Neutrophil (primary cell): Measurements from ENCODE around the gene MERTK.

Experiments
- H3K27ac ChIP-seq: fragments of 200-600 bp; sonication (generic); 2 replicates; pipeline ENCODE4 v1.5.1; 2016; ENCODE audit warnings: mild to moderate bottlenecking, moderate library complexity
- H3K27me3 ChIP-seq: fragments of 200-600 bp; sonication (generic); 2 replicates; pipeline ENCODE4 v1.6.0; 2016; ENCODE audit warnings: mild to moderate bottlenecking
- H3K36me3 ChIP-seq: fragments of 200-600 bp; sonication (generic); 2 replicates; pipeline ENCODE4 v1.5.1; 2017
- H3K4me1 ChIP-seq, 2 experiments: fragments of 200-600 bp in 1 of 2; sonication (generic) in 1 of 2; 1 replicate in 1 of 2; 2 replicates in 1 of 2; pipeline versions ENCODE4 v1.5.1 to v1.6.1; 2013 to 2016; ENCODE audit warnings: low read depth in 1 of 2, low read length in 1 of 2, mild to moderate bottlenecking in 1 of 2, moderate library complexity in 1 of 2; ENCODE audit not compliant: control insufficient read depth in 1 of 2, insufficient read depth in 1 of 2
- H3K4me3 ChIP-seq, 2 experiments: fragments of 200-600 bp in 1 of 2; sonication (generic) in 1 of 2; 1 replicate in 1 of 2; 2 replicates in 1 of 2; pipeline ENCODE4 v1.5.1; 2013 to 2016; ENCODE audit warnings: low read depth in 1 of 2, low read length in 1 of 2, mild to moderate bottlenecking in 1 of 2, moderate library complexity in 1 of 2
- H3K9me3 ChIP-seq: fragments of 200-600 bp; sonication (generic); 2 replicates; pipeline ENCODE4 v1.5.1; 2016
- TF ChIP-seq, protein P1 (sequence below): fragments of 200-600 bp; sonication (generic); IDR thresholded peaks from 2 replicates; pipeline ENCODE4 v1.5.1; 2016; ENCODE audit warnings: antibody characterized with exemption

The MERTK gene

DNA sequence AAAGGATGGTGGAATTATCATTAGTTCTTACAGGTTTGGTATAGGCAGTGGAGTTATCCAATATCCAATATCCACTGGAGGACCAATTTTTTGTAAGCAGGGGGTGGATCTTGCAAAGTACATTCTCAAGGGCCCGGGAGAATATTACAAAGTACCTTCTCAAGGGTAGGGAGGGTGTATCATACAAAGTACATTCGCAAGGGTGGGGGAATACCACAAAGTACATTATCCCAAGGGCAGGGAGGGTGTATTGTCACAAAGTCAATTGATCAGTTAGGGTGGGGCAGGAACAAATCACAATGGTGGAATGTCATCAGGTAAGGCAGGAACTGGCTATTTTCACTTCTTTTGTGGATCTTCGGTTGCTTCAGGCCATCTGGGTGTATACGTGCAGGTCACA lies 101.4 kb downstream of the MERTK start:
- TF ChIP-seq, protein P1, sequence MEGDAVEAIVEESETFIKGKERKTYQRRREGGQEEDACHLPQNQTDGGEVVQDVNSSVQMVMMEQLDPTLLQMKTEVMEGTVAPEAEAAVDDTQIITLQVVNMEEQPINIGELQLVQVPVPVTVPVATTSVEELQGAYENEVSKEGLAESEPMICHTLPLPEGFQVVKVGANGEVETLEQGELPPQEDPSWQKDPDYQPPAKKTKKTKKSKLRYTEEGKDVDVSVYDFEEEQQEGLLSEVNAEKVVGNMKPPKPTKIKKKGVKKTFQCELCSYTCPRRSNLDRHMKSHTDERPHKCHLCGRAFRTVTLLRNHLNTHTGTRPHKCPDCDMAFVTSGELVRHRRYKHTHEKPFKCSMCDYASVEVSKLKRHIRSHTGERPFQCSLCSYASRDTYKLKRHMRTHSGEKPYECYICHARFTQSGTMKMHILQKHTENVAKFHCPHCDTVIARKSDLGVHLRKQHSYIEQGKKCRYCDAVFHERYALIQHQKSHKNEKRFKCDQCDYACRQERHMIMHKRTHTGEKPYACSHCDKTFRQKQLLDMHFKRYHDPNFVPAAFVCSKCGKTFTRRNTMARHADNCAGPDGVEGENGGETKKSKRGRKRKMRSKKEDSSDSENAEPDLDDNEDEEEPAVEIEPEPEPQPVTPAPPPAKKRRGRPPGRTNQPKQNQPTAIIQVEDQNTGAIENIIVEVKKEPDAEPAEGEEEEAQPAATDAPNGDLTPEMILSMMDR, result no peak
- H3K27me3 ChIP-seq, result no peaks in the 10 kb centered on the region

DNA sequence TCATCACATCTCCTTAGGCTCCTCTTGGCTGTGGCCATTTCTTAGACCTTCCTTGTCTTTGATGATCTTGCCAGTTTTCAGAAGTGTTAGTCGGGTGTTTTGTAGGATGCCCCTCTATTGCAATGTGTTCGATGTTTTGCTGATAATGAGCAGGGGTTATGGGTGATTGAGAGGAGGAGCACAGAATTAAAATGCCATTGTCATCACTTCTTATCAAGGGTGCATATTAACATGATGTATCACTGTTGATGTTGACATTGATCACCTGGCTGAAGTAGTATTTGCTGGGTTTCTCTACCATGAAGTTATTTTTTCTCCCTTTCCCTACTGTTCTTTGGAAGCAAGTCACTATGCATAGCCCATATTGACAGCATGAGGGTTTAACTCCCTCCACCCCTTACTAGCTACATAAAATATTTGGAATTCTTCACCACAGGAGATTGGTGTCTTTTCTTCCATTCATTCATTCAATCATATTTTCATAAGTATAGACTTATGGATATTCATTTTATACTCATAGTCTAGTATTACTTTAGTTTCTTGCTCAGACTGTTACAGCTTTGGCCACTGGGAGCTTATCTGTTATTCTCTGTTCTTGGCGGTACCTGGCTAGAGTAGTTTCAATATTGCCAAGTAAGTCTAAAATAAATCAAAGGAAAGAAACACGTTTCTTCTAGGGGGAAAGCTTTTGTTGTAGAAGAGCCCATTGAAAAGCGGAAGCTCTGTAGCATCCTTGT lies 102.2 kb downstream of the MERTK start:
- TF ChIP-seq, protein P1, result no peak
- H3K4me1 ChIP-seq, result peaks cover 45 to 51% of the 10 kb centered on the region in 2 experiments
- peak overlapping the region; percentile 74 for H3K27ac ChIP-seq

More for the DNA sequence above, 101.4 kb downstream of the MERTK start:
- H3K9me3 ChIP-seq, result no peaks in the 10 kb centered on the region
- H3K4me1 ChIP-seq, result peaks cover 37 to 43% of the 10 kb centered on the region in 2 experiments
- H3K4me3 ChIP-seq, result no peak overlapping the region
- H3K36me3 ChIP-seq, result no peaks in the 10 kb centered on the region
- no peak overlapping the region for H3K27ac ChIP-seq

DNA sequence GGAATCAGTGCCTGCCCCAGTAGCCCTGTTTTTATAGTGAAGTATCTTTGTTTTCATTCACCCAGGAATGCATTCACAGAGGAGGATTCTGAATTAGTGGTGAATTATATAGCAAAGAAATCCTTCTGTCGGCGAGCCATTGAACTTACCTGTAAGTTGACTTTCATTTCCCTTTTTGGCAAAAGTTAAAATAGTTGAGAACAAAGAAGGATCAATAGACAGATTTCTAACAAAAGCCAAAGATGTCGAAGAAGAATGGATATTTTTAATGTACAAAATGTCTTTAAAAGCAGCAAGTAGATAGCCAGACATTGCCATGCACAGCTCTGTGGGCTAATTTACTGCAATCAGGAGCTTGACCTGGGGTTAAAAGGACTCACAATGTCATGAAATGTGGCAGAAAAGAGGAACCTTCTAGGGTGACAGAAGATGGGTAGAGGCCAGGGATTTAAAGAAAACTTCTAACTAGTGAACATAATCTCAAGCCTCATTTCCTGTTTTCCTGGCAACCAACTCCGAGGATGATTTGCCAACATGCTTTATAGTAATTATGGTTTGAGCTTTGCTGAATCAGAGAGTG lies 102.8 kb downstream of the MERTK start:
- TF ChIP-seq, protein P1, result no peak
- peak overlapping the region in 1 of 2 experiments; percentile 15 for H3K4me3 ChIP-seq
- peaks cover 51 to 58% of the 10 kb centered on the region in 2 experiments for H3K4me1 ChIP-seq
- peak overlapping the region; percentile 74 for H3K27ac ChIP-seq
- H3K9me3 ChIP-seq, result no peaks in the 10 kb centered on the region
- no peaks in the 10 kb centered on the region for H3K36me3 ChIP-seq
- no peaks in the 10 kb centered on the region for H3K27me3 ChIP-seq

More for the DNA sequence above, 102.2 kb downstream of the MERTK start:
- Histone ChIP-seq H3K9me3 (no peaks in the 10 kb centered on the region), H3K36me3 (no peaks in the 10 kb centered on the region), H3K4me3 (no peak overlapping the region), H3K27me3 (no peaks in the 10 kb centered on the region)

DNA sequence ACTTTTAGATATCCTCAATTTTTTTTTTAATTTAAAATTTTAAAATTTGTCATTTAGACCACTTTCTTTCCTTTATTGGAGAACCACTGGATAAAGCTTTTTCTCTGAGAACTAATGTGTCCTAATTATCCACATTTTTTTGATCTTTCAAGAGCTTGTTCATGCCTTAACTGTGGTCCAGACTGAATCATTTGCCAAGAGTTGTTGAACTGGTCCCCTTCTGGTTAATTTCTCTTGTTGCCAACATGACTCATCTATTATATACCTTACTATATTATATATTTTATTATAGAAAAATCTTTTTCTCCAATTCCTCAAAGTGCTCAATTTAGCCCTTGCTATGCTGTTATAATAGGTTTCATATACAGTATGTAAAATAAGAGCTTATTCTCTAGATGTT lies 103.5 kb downstream of the MERTK start:
- TF ChIP-seq, protein P1, result no peak
- Histone ChIP-seq H3K4me3 (no peak overlapping the region), H3K4me1 (peaks cover 58 to 62% of the 10 kb centered on the region in 2 experiments), H3K27ac (peak overlapping the region; percentile 74), H3K36me3 (no peaks in the 10 kb centered on the region), H3K9me3 (no peaks in the 10 kb centered on the region), H3K27me3 (no peaks in the 10 kb centered on the region)

DNA sequence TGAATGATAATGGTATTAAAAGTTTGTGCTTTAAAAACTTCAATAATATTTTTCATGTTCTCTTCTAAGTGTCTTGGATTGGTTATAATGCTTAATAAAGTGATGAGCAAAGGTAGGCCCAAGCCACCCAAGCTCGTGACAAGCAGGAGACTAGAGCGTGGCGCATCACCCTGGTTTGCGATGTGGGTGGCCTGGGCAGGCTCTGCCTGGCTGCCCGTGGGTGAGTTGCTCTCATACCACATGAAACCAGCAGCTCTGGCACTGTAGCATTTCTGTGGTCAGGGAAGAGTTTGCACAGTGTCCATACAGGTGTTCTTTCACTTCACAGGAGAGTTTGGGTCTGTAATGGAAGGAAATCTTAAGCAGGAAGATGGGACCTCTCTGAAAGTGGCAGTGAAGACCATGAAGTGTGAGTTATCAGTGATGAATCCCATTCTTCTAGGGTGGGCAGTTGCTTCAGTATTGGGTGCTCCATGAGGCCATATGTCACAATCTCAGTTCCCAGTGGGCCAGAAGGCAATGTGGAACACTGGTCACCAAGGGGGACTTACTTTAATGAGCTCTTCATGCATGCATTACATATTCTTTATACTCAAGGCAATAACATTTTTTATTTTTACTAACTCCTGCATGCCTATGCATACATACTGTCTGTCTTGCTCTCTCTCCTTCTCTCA lies 105.3 kb downstream of the MERTK start:
- peak overlapping the region in 1 of 2 experiments; percentile 42 for H3K4me3 ChIP-seq
- no peaks in the 10 kb centered on the region for H3K9me3 ChIP-seq
- H3K27me3 ChIP-seq, result no peaks in the 10 kb centered on the region
- no peaks in the 10 kb centered on the region for H3K36me3 ChIP-seq
- peak overlapping the region; percentile 82 for H3K27ac ChIP-seq
- TF ChIP-seq, protein P1, result no peak
- H3K4me1 ChIP-seq, result peaks cover 66 to 68% of the 10 kb centered on the region in 2 experiments
